GM23338 (cell line): ENCODE measurements around the gene MTRR. TPM values are rescaled to one million over a fixed set of nuclear protein-coding genes. Genes with fewer than 3 reads are reported as not detected.

Experiments
- ATAC-seq: fragments of 200-7000 bp; cut with Tn5 transposase; 3 replicates; pipeline ENCODE4 v1.9.1; 2020
- DNase-seq: peaks from one replicate; pipeline ENCODE4 v3.0.0-alpha.2; 2015; ENCODE audit warnings: low spot score
- H2AFZ ChIP-seq: fragments of 200-600 bp; sonication (generic); 2 replicates; pipeline ENCODE4 v1.8.0; 2016; ENCODE audit warnings: antibody characterized with exemption, mild to moderate bottlenecking, moderate library complexity
- H3F3A ChIP-seq: fragments of 200-600 bp; sonication (generic); replicated peaks from 2 replicates; pipeline ENCODE4 v1.8.0; 2017; ENCODE audit warnings: antibody characterized with exemption, mixed run types, low read depth
- H3K27ac ChIP-seq: fragments of 200-600 bp; sonication (generic); 2 replicates; pipeline ENCODE4 v1.6.1; 2016; ENCODE audit warnings: low read depth
- H3K27me3 ChIP-seq: fragments of 200-600 bp; sonication (generic); 2 replicates; pipeline ENCODE4 v1.8.0; 2016; ENCODE audit warnings: mild to moderate bottlenecking, mixed run types, moderate library complexity; ENCODE audit not compliant: insufficient read depth
- H3K36me3 ChIP-seq: fragments of 200-600 bp; sonication (generic); 2 replicates; pipeline ENCODE4 v1.8.0; 2016; ENCODE audit warnings: mild to moderate bottlenecking; ENCODE audit not compliant: insufficient read depth
- H3K4me1 ChIP-seq: fragments of 200-600 bp; sonication (generic); 2 replicates; pipeline ENCODE4 v1.8.0; 2016; ENCODE audit warnings: mild to moderate bottlenecking, moderate library complexity; ENCODE audit not compliant: insufficient read depth
- H3K4me2 ChIP-seq: fragments of 200-600 bp; sonication (generic); 2 replicates; pipeline ENCODE4 v1.7.1; 2017; ENCODE audit warnings: mixed run types
- H3K4me3 ChIP-seq: fragments of 200-600 bp; sonication (generic); 2 replicates; pipeline ENCODE4 v1.6.1; 2016; ENCODE audit warnings: mixed run types
- H3K79me2 ChIP-seq: fragments of 200-600 bp; sonication (generic); replicated peaks from 2 replicates; pipeline ENCODE4 v1.8.0; 2017; ENCODE audit warnings: mild to moderate bottlenecking; ENCODE audit not compliant: insufficient read depth
- H3K9me2 ChIP-seq: fragments of 200-600 bp; sonication (generic); 2 replicates; pipeline ENCODE4 v1.8.0; 2017; ENCODE audit not compliant: insufficient read depth
- H4K20me1 ChIP-seq: fragments of 200-600 bp; sonication (generic); replicated peaks from 2 replicates; pipeline ENCODE4 v1.8.0; 2017; ENCODE audit warnings: mild to moderate bottlenecking; ENCODE audit not compliant: insufficient read depth
- H3K27ac Mint-ChIP-seq: 2 replicates; pipeline ENCODE4 v1.8.0; 2020; ENCODE audit warnings: inconsistent platforms, mild to moderate bottlenecking, moderate library complexity, mixed read lengths
- H3K27me3 Mint-ChIP-seq: 3 replicates; pipeline ENCODE4 v1.8.0; 2022; ENCODE audit warnings: low read depth, mild to moderate bottlenecking, moderate library complexity, mixed read lengths, inconsistent platforms; ENCODE audit not compliant: insufficient read depth, poor library complexity
- H3K36me3 Mint-ChIP-seq: 3 replicates; pipeline ENCODE4 v1.8.0; 2021; ENCODE audit warnings: low read depth, mild to moderate bottlenecking, inconsistent platforms, moderate library complexity, mixed read lengths
- H3K4me1 Mint-ChIP-seq: 3 replicates; pipeline ENCODE4 v1.8.0; 2020; ENCODE audit warnings: mild to moderate bottlenecking, inconsistent platforms, mixed read lengths
- H3K4me3 Mint-ChIP-seq: 3 replicates; pipeline ENCODE4 v1.8.0; 2021; ENCODE audit warnings: moderate library complexity, mild to moderate bottlenecking, inconsistent platforms, mixed read lengths
- H3K9me3 Mint-ChIP-seq: 3 replicates; pipeline ENCODE4 v1.8.0; 2020; ENCODE audit warnings: moderate library complexity, mild to moderate bottlenecking, inconsistent platforms, mixed read lengths
- CREB1 ChIP-seq: fragments of 250-450 bp; sonication (Bioruptor Pico); IDR thresholded peaks from 2 replicates; pipeline ENCODE4 v1.5.0; 2020; ENCODE audit warnings: low read depth, mild to moderate bottlenecking, moderate library complexity
- CTCF ChIP-seq, 2 experiments: fragments of 200-600 bp in 1 of 2; sonication (generic) in 1 of 2; conservative IDR thresholded peaks; 2 replicates each; pipeline versions ENCODE4 v1.5.1 to v1.6.1; 2016 to 2017; ENCODE audit warnings: antibody characterized with exemption in 2 of 2, low read depth in 2 of 2, mild to moderate bottlenecking in 2 of 2, moderate library complexity in 1 of 2
- ETS1 ChIP-seq: IDR thresholded peaks from 2 replicates; pipeline ENCODE4 v1.6.1; 2016; ENCODE audit warnings: antibody characterized with exemption
- JUNB ChIP-seq: IDR thresholded peaks from one replicate; pipeline ENCODE4 v1.6.1; 2016; ENCODE audit warnings: antibody characterized with exemption; ENCODE audit not compliant: unreplicated experiment
- NANOG ChIP-seq: IDR thresholded peaks from 2 replicates; pipeline ENCODE4 v1.6.1; 2016; ENCODE audit warnings: antibody characterized with exemption, borderline replicate concordance
- POLR2AphosphoS5 ChIP-seq: IDR thresholded peaks from 2 replicates; pipeline ENCODE4 v1.6.1; 2016; ENCODE audit warnings: antibody characterized with exemption, low read depth
- REST ChIP-seq: IDR thresholded peaks from one replicate; pipeline ENCODE4 v1.6.1; 2018; ENCODE audit warnings: antibody characterized with exemption; ENCODE audit not compliant: unreplicated experiment
- STAT1 ChIP-seq: IDR thresholded peaks from one replicate; pipeline ENCODE4 v1.6.1; 2016; ENCODE audit warnings: antibody characterized with exemption; ENCODE audit not compliant: unreplicated experiment
- ZNF114 ChIP-seq: fragments of 250-450 bp; sonication (Bioruptor Pico); IDR thresholded peaks from 2 replicates; pipeline ENCODE4 v1.5.0; 2020; ENCODE audit warnings: mild to moderate bottlenecking, moderate library complexity
- ZNF462 ChIP-seq: fragments of 250-450 bp; sonication (Bioruptor Pico); IDR thresholded peaks from 2 replicates; pipeline ENCODE4 v1.5.0; 2020; ENCODE audit warnings: mild to moderate bottlenecking, moderate library complexity
- polyA plus RNA-seq: library from polyadenylated mRNA; unstranded; fragments of >200 nt; fragmentation: Nextera tagmentation; extraction: Ambion mirVana; gene quantifications from 2 replicates; pipeline ENCODE4 v1.2.1, GENCODE V29; 2016
- total RNA-seq: library from RNA; depleted of rRNA; stranded (reverse); fragments of >200 nt; shearing (Covaris generic); gene quantifications from 2 replicates; pipeline ENCODE4 v1.2.3, GENCODE V29; 2014

The MTRR gene
- total and polyA plus RNA-seq, 2 experiments from 2014 or later: 16.5 to 55.9 TPM

- Mint-ChIP-seq H3K36me3 (peaks cover 42% of the 10 kb centered on the region), H3K27ac (no peak overlapping the region; the same call in 1 of the 2 replicates), H3K4me3 (no peak overlapping the region), H3K4me1 (peaks cover 13% of the 10 kb centered on the region), H3K27me3 (peaks cover 2% of the 10 kb centered on the region), H3K9me3 (peaks cover 3% of the 10 kb centered on the region; the same call in 1 of the 3 replicates)
- Histone ChIP-seq H3K79me2 (peaks cover 85% of the 10 kb centered on the region), H3K36me3 (peaks cover 36% of the 10 kb centered on the region; the same call in 1 of the 2 replicates), H3K27ac (no peak overlapping the region), H3F3A (no peaks in the 10 kb centered on the region), H2AFZ (no peak overlapping the region), H3K4me3 (no peak overlapping the region), H3K4me2 (no peak overlapping the region), H3K27me3 (no peaks in the 10 kb centered on the region), H3K4me1 (peaks cover 12% of the 10 kb centered on the region; the same call in 1 of the 2 replicates), H4K20me1 (peaks cover 54% of the 10 kb centered on the region), H3K9me2 (no peaks in the 10 kb centered on the region)
- ATAC-seq (no peak), DNase-seq (no peak)
- TF ChIP-seq ZNF114 (CRISPR knock-in tag) (no peak), NANOG (no peak), CTCF (conservative IDR thresholded peaks at IDR 0.05; ENCODE audit: low read depth in 2 of 2) (no peak), ETS1 (no peak), CREB1 (CRISPR knock-in tag) (no peak), POLR2AphosphoS5 (no peak), REST (no peak), STAT1 (no peak), ZNF462 (CRISPR knock-in tag) (no peak), JUNB (no peak)
Observed at GRCh38 chr5:7873216-7873615, 4.3 kb downstream of the MTRR start.
